Lower lobe of right lung (tissue), 2 donors: Measurements from ENCODE around the gene INPP5D. TPM values are rescaled to one million over a fixed set of nuclear protein-coding genes. Genes with fewer than 3 reads are reported as not detected.
A peak's percentile ranks its signal among the peaks of the same experiment; 100 is the strongest.

Experiments
- ATAC-seq, 2 donors: fragments of 200-7000 bp; cut with Tn5 transposase; one replicate each; pipeline ENCODE4 v1.9.1; 2020 to 2022; ENCODE audit warnings: mild to moderate bottlenecking in 2 of 2, moderate library complexity in 2 of 2
- DNase-seq: peaks from one replicate; pipeline ENCODE4 v3.0.0-alpha.2; 2020
- H3K27ac ChIP-seq: fragments of 200-600 bp; one replicate; pipeline ENCODE4 v1.8.0; 2022
- H3K27me3 ChIP-seq: fragments of 200-600 bp; one replicate; pipeline ENCODE4 v1.8.0; 2022; ENCODE audit warnings: low read depth
- H3K36me3 ChIP-seq: fragments of 200-600 bp; one replicate; pipeline ENCODE4 v1.8.0; 2022; ENCODE audit warnings: mild to moderate bottlenecking
- H3K4me1 ChIP-seq: fragments of 200-600 bp; one replicate; pipeline ENCODE4 v1.8.0; 2022
- H3K4me3 ChIP-seq: fragments of 200-600 bp; one replicate; pipeline ENCODE4 v1.8.0; 2022; ENCODE audit warnings: mild to moderate bottlenecking
- H3K9me3 ChIP-seq: fragments of 200-600 bp; one replicate; pipeline ENCODE4 v1.8.0; 2022
- intact Hi-C: fragments of 100-400 bp; cut with DNase I; formaldehyde crosslinking; loops from one replicate; pipeline ENCODE4 v1.11.0; 2022
- total RNA-seq: library from RNA; stranded (reverse); fragmentation: NEBNext Ultra II Directional; extraction: Animal tissue kit (Norgen Biotek cat#: 25700); gene quantifications from one replicate; pipeline ENCODE4 v1.2.1, GENCODE V29; 2021
- TF ChIP-seq, protein P1 (sequence below): fragments of 200-600 bp; IDR thresholded peaks from one replicate; pipeline ENCODE4 v1.8.0; 2022; ENCODE audit warnings: antibody characterized with exemption, mild to moderate bottlenecking
- donor health status: DM: no; HTN: yes; CAD: no; lungs with severe emphysema.

INPP5D gene
- total RNA-seq, 1 donor from 2014 or later, result 32.0 TPM

GRCh38 chr2:233081232-233081730 is 21.1 kb downstream of the INPP5D start:
- H3K9me3 ChIP-seq, result no peaks in the 10 kb centered on the region
- DNase-seq (no peak), ATAC-seq (no peak)
- H3K27ac ChIP-seq, result peak overlapping the region; percentile 80
- intact Hi-C loops, result no loop called here
- H3K4me3 ChIP-seq, result no peak overlapping the region
- TF ChIP-seq, protein P1, sequence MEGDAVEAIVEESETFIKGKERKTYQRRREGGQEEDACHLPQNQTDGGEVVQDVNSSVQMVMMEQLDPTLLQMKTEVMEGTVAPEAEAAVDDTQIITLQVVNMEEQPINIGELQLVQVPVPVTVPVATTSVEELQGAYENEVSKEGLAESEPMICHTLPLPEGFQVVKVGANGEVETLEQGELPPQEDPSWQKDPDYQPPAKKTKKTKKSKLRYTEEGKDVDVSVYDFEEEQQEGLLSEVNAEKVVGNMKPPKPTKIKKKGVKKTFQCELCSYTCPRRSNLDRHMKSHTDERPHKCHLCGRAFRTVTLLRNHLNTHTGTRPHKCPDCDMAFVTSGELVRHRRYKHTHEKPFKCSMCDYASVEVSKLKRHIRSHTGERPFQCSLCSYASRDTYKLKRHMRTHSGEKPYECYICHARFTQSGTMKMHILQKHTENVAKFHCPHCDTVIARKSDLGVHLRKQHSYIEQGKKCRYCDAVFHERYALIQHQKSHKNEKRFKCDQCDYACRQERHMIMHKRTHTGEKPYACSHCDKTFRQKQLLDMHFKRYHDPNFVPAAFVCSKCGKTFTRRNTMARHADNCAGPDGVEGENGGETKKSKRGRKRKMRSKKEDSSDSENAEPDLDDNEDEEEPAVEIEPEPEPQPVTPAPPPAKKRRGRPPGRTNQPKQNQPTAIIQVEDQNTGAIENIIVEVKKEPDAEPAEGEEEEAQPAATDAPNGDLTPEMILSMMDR, result no peak
- H3K27me3 ChIP-seq, result no peaks in the 10 kb centered on the region
- H3K36me3 ChIP-seq, result no peaks in the 10 kb centered on the region
- peaks cover 82% of the 10 kb centered on the region for H3K4me1 ChIP-seq

- no peaks in the 10 kb centered on the region for H3K9me3 ChIP-seq
- peaks cover 82% of the 10 kb centered on the region for H3K4me1 ChIP-seq
- intact Hi-C loops, result no loop called here
- no peaks in the 10 kb centered on the region for H3K36me3 ChIP-seq
- no peak for ATAC-seq
- TF ChIP-seq, protein P1, result no peak
- H3K27me3 ChIP-seq, result no peaks in the 10 kb centered on the region
- DNase-seq, result no peak
- H3K27ac ChIP-seq, result peak overlapping the region; percentile 80
- no peak overlapping the region for H3K4me3 ChIP-seq
Measured at GRCh38 chr2:233081731-233082221, 21.6 kb downstream of the INPP5D start.

DNA sequence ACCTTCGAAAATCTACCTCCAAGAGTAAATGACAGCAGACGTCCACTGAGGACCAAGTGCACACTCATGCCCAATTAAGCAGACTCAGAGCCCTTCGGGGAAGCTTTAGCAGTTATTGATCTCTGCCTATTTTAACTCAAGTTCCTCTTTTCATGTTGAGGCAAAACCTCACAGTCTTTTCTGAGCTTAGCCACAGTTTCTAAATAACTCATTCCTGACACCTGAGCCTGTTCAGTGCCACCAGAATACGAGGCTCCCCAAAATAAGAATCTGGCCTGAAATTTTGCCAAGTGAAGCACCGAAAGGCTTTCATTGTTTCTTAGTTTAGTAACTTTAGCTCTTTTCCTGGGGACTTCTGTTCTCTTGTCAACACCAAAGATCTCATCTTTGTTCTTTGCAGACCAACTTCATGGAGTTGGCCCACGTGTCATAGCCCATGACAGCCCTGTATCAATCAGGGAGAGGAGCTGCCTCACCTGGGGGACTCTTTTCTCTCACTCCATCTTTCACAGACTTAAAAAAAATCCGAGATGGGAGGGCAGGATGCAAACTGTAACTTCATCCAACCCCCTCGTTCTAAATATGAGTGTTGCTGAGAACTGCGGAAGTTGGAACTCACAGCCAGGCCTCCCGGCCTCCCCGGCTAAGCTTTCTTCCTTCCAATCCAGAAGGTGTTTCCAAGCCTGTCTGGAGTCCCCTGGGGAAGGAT is 22.2 kb downstream of the INPP5D start:
- peaks cover 85% of the 10 kb centered on the region for H3K4me1 ChIP-seq
- H3K27ac ChIP-seq, result peak overlapping the region; percentile 80
- no peaks in the 10 kb centered on the region for H3K27me3 ChIP-seq

GRCh38 chr2:233082931-233083755 is 23.0 kb downstream of the INPP5D start:
- peak overlapping the region; percentile 80 for H3K27ac ChIP-seq
- DNase-seq (no peak), ATAC-seq (peak in 1 of 2 donors; percentile 20)
- intact Hi-C loops, result no loop called here
- H3K36me3 ChIP-seq, result no peaks in the 10 kb centered on the region
- no peak overlapping the region for H3K4me3 ChIP-seq
- H3K4me1 ChIP-seq, result peaks cover 86% of the 10 kb centered on the region
- TF ChIP-seq, protein P1, result no peak
- H3K27me3 ChIP-seq, result no peaks in the 10 kb centered on the region
- no peaks in the 10 kb centered on the region for H3K9me3 ChIP-seq

More for the DNA sequence above, 22.2 kb downstream of the INPP5D start:
- intact Hi-C loops, result no loop called here
- DNase-seq, result no peak
- Histone ChIP-seq H3K36me3 (no peaks in the 10 kb centered on the region), H3K4me3 (no peak overlapping the region), H3K9me3 (no peaks in the 10 kb centered on the region)
- no peak for ATAC-seq
- TF ChIP-seq, protein P1, result no peak

- Histone ChIP-seq H3K4me3 (peak overlapping the region; percentile 25), H3K9me3 (no peaks in the 10 kb centered on the region), H3K4me1 (peaks cover 89% of the 10 kb centered on the region), H3K27ac (peak overlapping the region; percentile 80), H3K27me3 (no peaks in the 10 kb centered on the region), H3K36me3 (no peaks in the 10 kb centered on the region)
- intact Hi-C loops, result no loop called here
- TF ChIP-seq, protein P1, result no peak
- ATAC-seq (no peak), DNase-seq (no peak)
Measured at GRCh38 chr2:233083782-233084181, 23.6 kb downstream of the INPP5D start.
